ENCODE data around the gene PDE1A.
A peak's percentile ranks its signal among the peaks of the same experiment; 100 is the strongest.

The PDE1A gene

GRCh38 chr2:182186132-182186735, 240.6 kb downstream of the PDE1A start:
- peak; percentile 28 for DNase-seq (ENCODE audit: low read depth)
- H3K4me3 ChIP-seq (ENCODE audit: low read depth, low read length) = no peak overlapping the region
- TF ChIP-seq CTCF (IDR thresholded peaks at IDR 0.05; ENCODE audit: insufficient read depth, low read depth, low read length, missing control alignments) = peak; percentile 35

- H3K4me3 ChIP-seq (ENCODE audit: low read depth, low read length) = no peak overlapping the region
- TF ChIP-seq CTCF (IDR thresholded peaks at IDR 0.05; ENCODE audit: insufficient read depth, low read depth, low read length, missing control alignments) = no peak
- DNase-seq (ENCODE audit: low read depth) = no peak
These were observed 244.4 kb downstream of the PDE1A start for GRCh38 chr2:182182436-182182835.

- no peak for DNase-seq (ENCODE audit: low read depth)
- no peak overlapping the region for H3K4me3 ChIP-seq (ENCODE audit: low read depth, low read length)
- no peak for TF ChIP-seq CTCF (IDR thresholded peaks at IDR 0.05; ENCODE audit: insufficient read depth, low read depth, low read length, missing control alignments)
These were observed 245.5 kb downstream of the PDE1A start for GRCh38 chr2:182181381-182181780.

- TF ChIP-seq CTCF (IDR thresholded peaks at IDR 0.05; ENCODE audit: insufficient read depth, low read depth, low read length, missing control alignments) = no peak
- no peak overlapping the region for H3K4me3 ChIP-seq (ENCODE audit: low read depth, low read length)
- no peak for DNase-seq (ENCODE audit: low read depth)
These were observed 247.7 kb downstream of the PDE1A start for GRCh38 chr2:182179176-182179575.

- TF ChIP-seq CTCF (IDR thresholded peaks at IDR 0.05; ENCODE audit: insufficient read depth, low read depth, low read length, missing control alignments) = no peak
- no peak for DNase-seq (ENCODE audit: low read depth)
- no peak overlapping the region for H3K4me3 ChIP-seq (ENCODE audit: low read depth, low read length)
These were observed 252.8 kb downstream of the PDE1A start for GRCh38 chr2:182173944-182174622.

- DNase-seq (ENCODE audit: low read depth) = no peak
- no peak overlapping the region for H3K4me3 ChIP-seq (ENCODE audit: low read depth, low read length)
- no peak for TF ChIP-seq CTCF (IDR thresholded peaks at IDR 0.05; ENCODE audit: insufficient read depth, low read depth, low read length, missing control alignments)
These were observed 256.5 kb downstream of the PDE1A start for GRCh38 chr2:182170341-182170740.

GRCh38 chr2:182167882-182168281, 259.0 kb downstream of the PDE1A start:
- TF ChIP-seq CTCF (IDR thresholded peaks at IDR 0.05; ENCODE audit: insufficient read depth, low read depth, low read length, missing control alignments) = no peak
- no peak for DNase-seq (ENCODE audit: low read depth)
- no peak overlapping the region for H3K4me3 ChIP-seq (ENCODE audit: low read depth, low read length)

All from GM12865 (cell line).